Upper lobe of right lung (tissue), 1 donor: ENCODE measurements around the gene INVS. TPM values are rescaled to one million over a fixed set of nuclear protein-coding genes. Genes with fewer than 3 reads are reported as not detected.

Source experiments
- ATAC-seq: fragments of 200-7000 bp; cut with Tn5 transposase; one replicate; pipeline ENCODE4 v1.9.1; 2020; ENCODE audit warnings: mild to moderate bottlenecking, moderate library complexity
- DNase-seq: peaks from one replicate; pipeline ENCODE4 v3.0.0-alpha.2; 2020
- H3K27ac ChIP-seq: fragments of 200-600 bp; one replicate; pipeline ENCODE4 v1.8.0; 2022
- H3K27me3 ChIP-seq: fragments of 200-600 bp; one replicate; pipeline ENCODE4 v1.8.0; 2022; ENCODE audit warnings: mild to moderate bottlenecking
- H3K36me3 ChIP-seq: fragments of 200-600 bp; one replicate; pipeline ENCODE4 v1.8.0; 2022
- H3K4me1 ChIP-seq: fragments of 200-600 bp; one replicate; pipeline ENCODE4 v1.8.0; 2022
- H3K4me3 ChIP-seq: fragments of 200-600 bp; one replicate; pipeline ENCODE4 v1.8.0; 2022; ENCODE audit warnings: mild to moderate bottlenecking
- H3K9me3 ChIP-seq: fragments of 200-600 bp; one replicate; pipeline ENCODE4 v1.8.0; 2022
- CTCF ChIP-seq: fragments of 200-600 bp; IDR thresholded peaks from one replicate; pipeline ENCODE4 v1.8.0; 2022; ENCODE audit warnings: antibody characterized with exemption
- intact Hi-C: fragments of 100-400 bp; cut with DNase I; formaldehyde crosslinking; loops from one replicate; pipeline ENCODE4 v1.11.0; 2022
- total RNA-seq: library from RNA; stranded (reverse); fragmentation: NEBNext Ultra II Directional; extraction: Animal tissue kit (Norgen Biotek cat#: 25700); gene quantifications from one replicate; pipeline ENCODE4 v1.2.1, GENCODE V29; 2021
- donor health status: DM: no; HTN: yes; CAD: no; lungs with severe emphysema.

Gene INVS
- total RNA-seq, 1 donor from 2014 or later = 22.2 TPM

- Histone ChIP-seq H3K27ac (no peak overlapping the region), H3K36me3 (peaks cover 25% of the 10 kb centered on the region), H3K27me3 (no peaks in the 10 kb centered on the region), H3K4me3 (no peak overlapping the region), H3K4me1 (peaks cover 12% of the 10 kb centered on the region), H3K9me3 (no peaks in the 10 kb centered on the region)
- DNase-seq (no peak), ATAC-seq (peak; percentile 45)
- intact Hi-C loops = no loop called here
- no peak for TF ChIP-seq CTCF
These were observed 247.8 kb downstream of the INVS start for GRCh38 chr9:100346836-100347235.

GRCh38 chr9:100350188-100350587 is 251.1 kb downstream of the INVS start:
- Histone ChIP-seq H3K4me1 (peaks cover 12% of the 10 kb centered on the region), H3K27me3 (no peaks in the 10 kb centered on the region), H3K9me3 (no peaks in the 10 kb centered on the region), H3K27ac (no peak overlapping the region), H3K36me3 (peaks cover 15% of the 10 kb centered on the region), H3K4me3 (no peak overlapping the region)
- ATAC-seq (no peak), DNase-seq (no peak)
- TF ChIP-seq CTCF = no peak
- intact Hi-C loops = loop anchor here (10.0 kb wide), 1 partner anchor 65 kb away; no protein-coding TSS in a partner anchor

Other genes with a start within 250 kb of the INVS start
- gene STX17, start 192.6 kb upstream of the INVS start, total RNA-seq = 42.6 TPM
- gene ERP44, start 243 bp upstream of the INVS start, total RNA-seq = 27.0 TPM